PC-3 (cell line): ENCODE measurements around the gene PPTC7. TPM values are rescaled to one million over a fixed set of nuclear protein-coding genes. Genes with fewer than 3 reads are reported as not detected.
"Not testable (repeated sequence)": the region's sequence is repeated elsewhere in the genome, so short reads cannot be mapped to it uniquely, and the experiment has no call there.

Experiments
- ATAC-seq: fragments of 200-7000 bp; cut with Tn5 transposase; 2 replicates; pipeline ENCODE4 v1.9.1; 2020; ENCODE audit warnings: mild to moderate bottlenecking, moderate library complexity
- BruUV-seq: library from RNA; stranded (reverse); fragments of 400-500 nt; replicated peaks from 2 replicates; lab custom pipeline; 2021; lab: Mats Ljungman, UMichigan
- CTCF ChIA-PET: fragments of 300-600 bp; sonication (Branson Sonifier 250); formaldehyde crosslinking; loops from one replicate; lab custom pipeline; 2022; ENCODE audit warnings: antibody characterized with exemption; lab: Charles Lee
- POLR2A ChIA-PET: fragments of 300-600 bp; sonication (Branson Sonifier 250); formaldehyde crosslinking; loops from one replicate; lab custom pipeline; 2022; ENCODE audit warnings: antibody characterized with exemption; ENCODE audit not compliant: unreplicated experiment; lab: Charles Lee
- DNase-seq: peaks from one replicate; pipeline ENCODE4 v3.0.0-alpha.2; 2015
- H2AFZ ChIP-seq: fragments of 300-600 bp; sonication (generic); 2 replicates; pipeline ENCODE4 v1.6.0; 2016; ENCODE audit warnings: antibody characterized with exemption, low read length
- H3F3A ChIP-seq: fragments of 300-600 bp; sonication (generic); one replicate; pipeline ENCODE4 v1.6.0; 2017; ENCODE audit warnings: antibody characterized with exemption, low read length, control low read depth, mild to moderate bottlenecking; ENCODE audit not compliant: unreplicated experiment
- H3K27ac ChIP-seq: fragments of 300-600 bp; sonication (generic); 2 replicates; pipeline ENCODE4 v1.5.1; 2016; ENCODE audit warnings: mild to moderate bottlenecking, low read length
- H3K27me3 ChIP-seq: fragments of 300-600 bp; sonication (generic); 2 replicates; pipeline ENCODE4 v1.6.1; 2016; ENCODE audit warnings: low read length, mixed read lengths
- H3K36me3 ChIP-seq: fragments of 300-600 bp; sonication (generic); 2 replicates; pipeline ENCODE4 v1.6.1; 2016; ENCODE audit warnings: low read depth, mixed run types, low read length, mixed read lengths
- H3K4me1 ChIP-seq: fragments of 300-600 bp; sonication (generic); 2 replicates; pipeline ENCODE4 v1.5.1; 2016; ENCODE audit warnings: low read length; ENCODE audit not compliant: insufficient read depth
- H3K4me2 ChIP-seq: fragments of 300-600 bp; sonication (generic); 2 replicates; pipeline ENCODE4 v1.6.0; 2016; ENCODE audit warnings: low read length
- H3K4me3 ChIP-seq: fragments of 300-600 bp; sonication (generic); 2 replicates; pipeline ENCODE4 v1.5.1; 2016; ENCODE audit warnings: mild to moderate bottlenecking, low read length, mixed read lengths
- H3K79me2 ChIP-seq: fragments of 300-600 bp; sonication (generic); 2 replicates; pipeline ENCODE4 v1.6.1; 2017; ENCODE audit warnings: low read length, mixed read lengths
- H3K9ac ChIP-seq: fragments of 300-600 bp; sonication (generic); 2 replicates; pipeline ENCODE4 v1.6.0; 2016; ENCODE audit warnings: mild to moderate bottlenecking, low read length
- H3K9me2 ChIP-seq: fragments of 300-600 bp; sonication (generic); replicated peaks from 2 replicates; pipeline ENCODE4 v1.6.1; 2016; ENCODE audit warnings: mixed run types, low read length, mixed read lengths
- H3K9me3 ChIP-seq: fragments of 300-600 bp; sonication (generic); 2 replicates; pipeline ENCODE4 v1.6.1; 2016; ENCODE audit warnings: low read length, mixed read lengths
- H4K20me1 ChIP-seq: fragments of 300-600 bp; sonication (generic); 2 replicates; pipeline ENCODE4 v1.6.1; 2016; ENCODE audit warnings: low read length, mixed read lengths
- EZH2 ChIP-seq: fragments of 300-600 bp; sonication (generic); IDR thresholded peaks from one replicate; pipeline ENCODE4 v1.6.1; 2017; ENCODE audit warnings: antibody characterized with exemption, mild to moderate bottlenecking, low read length; ENCODE audit not compliant: unreplicated experiment
- EZH2phosphoT487 ChIP-seq: fragments of 300-600 bp; sonication (generic); IDR thresholded peaks from 2 replicates; pipeline ENCODE4 v1.6.1; 2018; ENCODE audit warnings: mild to moderate bottlenecking, antibody characterized with exemption, low read length, borderline replicate concordance
- intact Hi-C: fragments of 100-400 bp; cut with micrococcal nuclease; formaldehyde crosslinking; loops from 2 replicates; pipeline ENCODE4 v1.9.0; 2023
- total RNA-seq: library from RNA; depleted of rRNA; stranded (reverse); fragments of >200 nt; gene quantifications from 2 replicates; pipeline ENCODE4 v1.2.3, GENCODE V29; 2014
- TF ChIP-seq, protein P1 (sequence below): fragments of 300-600 bp; sonication (generic); conservative IDR thresholded peaks from 2 replicates; pipeline ENCODE4 v1.5.1; 2017; ENCODE audit warnings: antibody characterized with exemption, low read depth, mild to moderate bottlenecking, low read length

The PPTC7 gene
- total RNA-seq, 1 experiment from 2014 or later = 9.0 TPM

GRCh38 chr12:110602085-110602814 is 19.1 kb upstream of the PPTC7 start:
- CTCF ChIA-PET = interaction anchor here (0.6 to 2.7 kb wide), 4 partner anchors 50 to 152 kb away, joined by 6 to 25 read pairs (median 8); partner anchors contain the start of genes ARPC3, FAM216A and GPN3
- BruUV-seq, H3K79me2 ChIP-seq, H4K20me1 ChIP-seq, H3K4me3 ChIP-seq, H3K4me1 ChIP-seq, H3K36me3 ChIP-seq, H3K27me3 ChIP-seq, H3K27ac ChIP-seq, H3K9ac ChIP-seq, H3F3A ChIP-seq, H3K4me2 ChIP-seq, H3K9me3 ChIP-seq, H3K9me2 ChIP-seq, H2AFZ ChIP-seq: not testable (repeated sequence)
- TF ChIP-seq, protein P1, sequence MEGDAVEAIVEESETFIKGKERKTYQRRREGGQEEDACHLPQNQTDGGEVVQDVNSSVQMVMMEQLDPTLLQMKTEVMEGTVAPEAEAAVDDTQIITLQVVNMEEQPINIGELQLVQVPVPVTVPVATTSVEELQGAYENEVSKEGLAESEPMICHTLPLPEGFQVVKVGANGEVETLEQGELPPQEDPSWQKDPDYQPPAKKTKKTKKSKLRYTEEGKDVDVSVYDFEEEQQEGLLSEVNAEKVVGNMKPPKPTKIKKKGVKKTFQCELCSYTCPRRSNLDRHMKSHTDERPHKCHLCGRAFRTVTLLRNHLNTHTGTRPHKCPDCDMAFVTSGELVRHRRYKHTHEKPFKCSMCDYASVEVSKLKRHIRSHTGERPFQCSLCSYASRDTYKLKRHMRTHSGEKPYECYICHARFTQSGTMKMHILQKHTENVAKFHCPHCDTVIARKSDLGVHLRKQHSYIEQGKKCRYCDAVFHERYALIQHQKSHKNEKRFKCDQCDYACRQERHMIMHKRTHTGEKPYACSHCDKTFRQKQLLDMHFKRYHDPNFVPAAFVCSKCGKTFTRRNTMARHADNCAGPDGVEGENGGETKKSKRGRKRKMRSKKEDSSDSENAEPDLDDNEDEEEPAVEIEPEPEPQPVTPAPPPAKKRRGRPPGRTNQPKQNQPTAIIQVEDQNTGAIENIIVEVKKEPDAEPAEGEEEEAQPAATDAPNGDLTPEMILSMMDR = peak; percentile 93
- peak; percentile 89 for ATAC-seq
- intact Hi-C loops = loop anchor here (1.0 to 5.0 kb wide), 3 partner anchors 134 to 285 kb away; partner anchors contain the start of genes ARPC3, FAM216A and GPN3
- POLR2A ChIA-PET = interaction anchor here (0.6 kb wide), 1 partner anchor 152 kb away, joined by 4 read pairs; the partner anchor contains the start of gene ARPC3
- peak; percentile 76 for DNase-seq

DNA sequence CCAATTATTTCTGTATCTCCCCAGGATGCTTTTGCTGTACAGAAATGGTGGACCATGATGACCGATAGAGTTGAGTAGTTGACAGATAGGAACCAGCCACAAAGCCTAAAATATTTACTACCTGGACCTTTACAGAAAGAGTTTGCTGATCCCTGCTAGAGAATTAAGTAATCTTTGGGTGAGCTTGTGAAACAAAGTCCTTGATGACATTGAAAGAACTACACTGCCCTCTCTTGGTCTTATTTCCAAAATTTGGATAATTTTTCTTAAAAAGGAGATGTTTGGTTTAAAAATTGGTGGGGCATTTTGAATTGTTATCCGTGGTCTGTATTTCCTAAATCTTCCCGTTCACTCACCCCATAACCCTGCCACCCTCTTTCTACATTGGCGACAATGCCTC is 17.1 kb upstream of the PPTC7 start:
- Histone ChIP-seq H2AFZ (0 out of 2 replicates have a peak overlapping the region, but pooled peaks have one; percentile 43), H3K36me3 (no peaks in the 10 kb centered on the region), H3K79me2 (no peaks in the 10 kb centered on the region), H3K27ac (no peak overlapping the region), H3F3A (no peaks in the 10 kb centered on the region), H4K20me1 (no peaks in the 10 kb centered on the region), H3K9me2 (no peaks in the 10 kb centered on the region), H3K4me1 (no peaks in the 10 kb centered on the region), H3K4me2 (no peak overlapping the region), H3K9me3 (no peaks in the 10 kb centered on the region), H3K4me3 (no peak overlapping the region), H3K9ac (no peak overlapping the region), H3K27me3 (no peaks in the 10 kb centered on the region)
- CTCF ChIA-PET = interaction anchor here (0.5 to 2.7 kb wide), 10 partner anchors 22 to 206 kb away, joined by 3 to 25 read pairs (median 10); partner anchors contain the start of genes ARPC3, FAM216A and GPN3
- peak; percentile 54 for ATAC-seq
- no TSS peak for BruUV-seq
- intact Hi-C loops = loop anchor here (1.0 to 5.0 kb wide), 3 partner anchors 48 to 287 kb away; no protein-coding TSS in a partner anchor
- POLR2A ChIA-PET = interaction anchor here (0.6 kb wide), 1 partner anchor 52 kb away, joined by 9 read pairs; no protein-coding TSS in a partner anchor
- TF ChIP-seq, protein P1 = peak; percentile 85
- TF ChIP-seq EZH2phosphoT487 (no peak), EZH2 (no peak)
- peak; percentile 89 for DNase-seq

GRCh38 chr12:110599334-110599733 is 16.2 kb upstream of the PPTC7 start:
- H2AFZ ChIP-seq = no peak overlapping the region
- H3K36me3 ChIP-seq = no peaks in the 10 kb centered on the region
- DNase-seq (no peak), ATAC-seq (no peak)
- no peaks in the 10 kb centered on the region for H3K79me2 ChIP-seq
- CTCF ChIA-PET = interaction anchor here (1.2 to 1.8 kb wide), 3 partner anchors 21 to 86 kb away, joined by 3 to 16 read pairs (median 8); no protein-coding TSS in a partner anchor
- no TSS peak for BruUV-seq
- H3K4me2 ChIP-seq = no peak overlapping the region
- H3K9me2 ChIP-seq = no peaks in the 10 kb centered on the region
- no peaks in the 10 kb centered on the region for H4K20me1 ChIP-seq
- no peaks in the 10 kb centered on the region for H3K9me3 ChIP-seq
- POLR2A ChIA-PET = interaction anchor here (0.6 kb wide), 1 partner anchor 51 kb away, joined by 9 read pairs; no protein-coding TSS in a partner anchor
- H3K27me3 ChIP-seq = no peaks in the 10 kb centered on the region
- intact Hi-C loops = no loop called here
- no peaks in the 10 kb centered on the region for H3F3A ChIP-seq
- H3K27ac ChIP-seq = no peak overlapping the region
- no peaks in the 10 kb centered on the region for H3K4me1 ChIP-seq
- TF ChIP-seq, protein P1 = no peak
- no peak overlapping the region for H3K9ac ChIP-seq
- H3K4me3 ChIP-seq = no peak overlapping the region
